GM21825 (cell line): ENCODE results near the gene FGGY.
"Not testable (repeated sequence)": the region's sequence is repeated elsewhere in the genome, so short reads cannot be mapped to it uniquely, and the experiment has no call there.

Experiments used
- ATAC-seq: cut with Tn5 transposase; IDR thresholded peaks from one replicate; pipeline ENCODE4 v1.9.1; 2021; ENCODE audit warnings: mild to moderate bottlenecking, moderate library complexity; ENCODE audit not compliant: unreplicated experiment

Gene FGGY

DNA sequence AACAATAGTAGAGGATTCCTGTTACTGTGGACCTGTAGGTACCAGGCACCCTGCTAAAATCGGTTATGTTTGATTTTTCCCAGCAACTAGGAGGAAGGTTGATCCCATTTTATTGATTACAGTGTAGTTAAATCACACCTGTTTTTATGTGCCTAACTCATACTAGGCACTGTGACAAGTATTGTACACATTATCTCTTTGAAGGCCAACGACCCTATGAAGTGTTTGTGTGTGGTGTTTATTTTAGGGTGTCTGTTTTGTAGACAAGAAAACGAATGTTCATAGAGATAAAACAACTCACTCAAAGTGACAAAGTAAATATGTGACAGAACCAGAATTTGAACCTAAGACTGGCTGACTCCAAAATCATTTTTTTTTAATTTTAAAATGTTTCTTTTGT, 49.5 kb downstream of the FGGY start:
- ATAC-seq: no peak

GRCh38 chr1:59349101-59349500, 52.2 kb downstream of the FGGY start:
- ATAC-seq: no peak

DNA sequence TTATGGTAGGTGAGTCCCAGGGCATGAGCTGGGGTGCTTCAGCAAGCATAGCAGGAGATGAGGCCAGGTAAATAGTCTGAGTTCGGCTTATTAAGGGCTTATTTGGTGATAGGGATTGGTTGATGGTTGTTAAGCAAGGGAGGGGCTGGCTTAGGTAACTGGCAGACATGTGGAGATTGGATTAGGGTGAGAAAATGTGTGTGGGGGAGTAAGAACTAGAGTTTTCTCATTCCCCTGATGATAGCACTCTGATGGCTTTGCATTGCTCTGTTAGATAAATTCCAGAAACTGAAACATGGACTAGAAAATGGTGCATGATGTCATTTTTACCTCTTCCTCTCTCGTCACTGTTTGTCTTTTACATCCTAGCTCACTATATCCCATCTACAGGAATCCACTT, 53.6 kb downstream of the FGGY start:
- no peak for ATAC-seq

- no peak for ATAC-seq
Observed at GRCh38 chr1:59352065-59352464, 55.2 kb downstream of the FGGY start.

DNA sequence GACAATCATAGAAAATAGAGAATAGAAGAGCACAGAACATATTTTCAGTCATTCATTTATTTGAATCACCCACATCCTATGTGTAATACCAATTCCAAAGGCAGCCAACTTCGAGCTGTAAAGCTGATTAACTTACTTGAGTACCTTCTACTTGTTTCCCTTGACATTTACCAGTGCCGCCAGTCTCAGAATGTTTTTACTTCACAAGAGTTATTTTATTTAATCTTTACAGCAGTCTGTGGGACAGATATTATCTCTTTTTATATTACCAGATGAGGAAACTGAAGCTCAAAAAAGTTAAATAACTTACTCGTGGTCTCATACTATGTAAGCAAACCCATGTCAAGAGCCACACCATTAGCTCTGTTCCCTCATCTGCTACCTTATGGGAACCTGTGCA, 56.6 kb downstream of the FGGY start:
- ATAC-seq: no peak

DNA sequence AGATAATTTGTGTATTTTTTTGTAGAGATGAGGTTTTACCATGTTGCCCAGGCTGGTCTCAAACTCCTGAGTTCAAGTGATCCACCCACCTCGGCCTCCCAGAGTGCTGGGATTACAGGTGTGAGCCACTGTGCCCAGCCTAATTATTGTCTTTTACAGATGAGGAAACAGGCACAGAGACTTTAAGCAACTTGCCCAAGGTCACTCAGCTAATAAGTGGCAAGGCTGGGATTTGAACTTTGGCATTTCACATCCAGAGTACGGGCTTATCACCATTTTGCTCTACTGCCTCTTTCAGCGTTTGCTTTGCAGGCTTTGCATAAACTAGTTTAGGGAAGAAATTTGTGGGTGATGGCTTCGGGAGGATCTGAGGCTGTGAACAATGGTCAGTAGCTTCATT, 57.3 kb downstream of the FGGY start:
- not testable (repeated sequence) for ATAC-seq

GRCh38 chr1:59354709-59355337, 57.9 kb downstream of the FGGY start:
- ATAC-seq: peak; percentile 61

DNA sequence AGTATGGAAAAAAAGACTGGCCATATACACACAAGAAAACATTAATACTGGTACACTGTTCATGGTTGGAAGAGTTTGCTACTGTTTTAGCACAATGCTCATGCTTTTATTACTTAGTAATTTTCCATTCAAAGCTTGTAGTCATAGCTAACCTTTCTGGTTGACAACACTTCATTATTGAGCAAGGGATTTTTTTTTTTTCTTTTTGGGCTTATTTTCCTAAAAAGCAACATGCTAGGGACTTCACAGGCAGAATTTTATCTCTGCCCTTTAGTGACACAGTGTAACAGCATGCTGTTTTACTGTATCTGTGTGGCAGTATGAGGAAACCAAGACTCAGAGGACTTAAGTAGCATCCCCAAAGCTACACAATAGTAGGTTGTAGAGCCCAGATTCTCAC, 58.5 kb downstream of the FGGY start:
- ATAC-seq: peak; percentile 56

- no peak for ATAC-seq
Observed at GRCh38 chr1:59356627-59357026, 59.7 kb downstream of the FGGY start.

DNA sequence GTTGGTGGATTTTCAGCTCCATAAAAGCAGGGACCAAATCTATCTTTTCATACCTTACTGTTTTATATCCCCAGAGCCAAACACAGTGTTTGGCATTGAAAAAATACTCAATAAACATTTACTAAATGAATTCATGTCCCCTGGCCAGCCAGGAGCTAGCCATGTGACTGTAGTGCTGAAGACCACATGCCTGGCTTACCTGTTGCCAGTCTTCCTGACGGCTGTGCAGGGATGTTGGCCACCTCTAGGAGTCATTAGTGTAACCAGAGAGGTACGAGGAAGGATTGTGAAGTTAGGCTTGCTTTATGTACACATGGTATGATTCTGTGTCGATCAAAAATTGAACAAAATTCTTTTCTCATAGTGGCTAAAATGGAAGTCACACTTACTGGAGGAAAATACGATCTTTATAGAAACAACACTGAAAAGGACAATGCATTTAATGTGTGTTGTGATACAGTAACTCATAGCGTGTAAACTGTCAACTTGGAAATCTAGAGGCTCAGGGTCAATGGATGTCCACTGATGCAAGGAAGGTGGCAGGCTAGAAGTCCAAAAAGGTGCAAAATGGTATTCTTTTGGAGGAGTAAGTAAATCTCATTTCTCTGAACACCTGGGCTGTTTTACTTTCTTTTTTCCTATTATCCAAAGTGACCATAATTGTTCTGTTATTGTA, 60.9 kb downstream of the FGGY start:
- ATAC-seq: no peak

DNA sequence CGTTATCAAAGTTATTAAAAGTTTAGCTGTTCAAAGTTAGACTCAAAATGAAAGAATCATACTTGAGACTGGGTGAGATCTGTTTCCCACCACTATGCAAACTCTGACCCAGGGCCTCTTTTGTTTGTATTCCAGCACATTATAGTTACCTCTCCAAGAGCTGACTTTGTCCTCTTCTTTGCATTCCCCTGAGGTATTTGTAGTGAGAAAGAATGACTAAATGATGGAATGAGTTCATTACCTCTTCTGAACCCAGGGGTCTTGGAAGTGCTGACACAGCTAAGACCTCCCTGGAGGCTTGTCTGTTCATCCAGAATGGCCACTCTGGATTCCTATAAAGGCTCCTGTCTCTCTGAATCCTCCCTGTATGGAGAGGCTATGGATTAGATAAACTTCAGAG, 62.4 kb downstream of the FGGY start:
- ATAC-seq: no peak

DNA sequence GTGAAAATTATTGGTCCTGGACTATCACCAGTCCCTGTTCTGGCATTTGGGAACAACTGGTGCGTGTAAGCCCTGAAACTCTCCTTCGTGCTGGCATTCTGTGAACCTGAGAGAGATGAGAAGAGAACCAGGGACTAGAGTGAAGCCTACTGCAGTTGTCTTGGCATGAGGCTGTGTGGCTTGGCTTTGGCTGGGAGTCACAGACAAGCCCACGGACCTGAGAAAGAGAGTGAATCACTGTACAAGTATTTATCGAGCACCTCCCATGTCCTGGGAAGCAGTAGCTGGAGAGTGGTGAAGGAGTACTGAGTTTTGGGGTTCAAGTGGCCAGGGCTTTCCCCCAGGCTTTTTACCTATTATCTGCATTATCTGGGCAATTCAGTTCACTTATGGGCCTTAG, 63.3 kb downstream of the FGGY start:
- no peak for ATAC-seq

DNA sequence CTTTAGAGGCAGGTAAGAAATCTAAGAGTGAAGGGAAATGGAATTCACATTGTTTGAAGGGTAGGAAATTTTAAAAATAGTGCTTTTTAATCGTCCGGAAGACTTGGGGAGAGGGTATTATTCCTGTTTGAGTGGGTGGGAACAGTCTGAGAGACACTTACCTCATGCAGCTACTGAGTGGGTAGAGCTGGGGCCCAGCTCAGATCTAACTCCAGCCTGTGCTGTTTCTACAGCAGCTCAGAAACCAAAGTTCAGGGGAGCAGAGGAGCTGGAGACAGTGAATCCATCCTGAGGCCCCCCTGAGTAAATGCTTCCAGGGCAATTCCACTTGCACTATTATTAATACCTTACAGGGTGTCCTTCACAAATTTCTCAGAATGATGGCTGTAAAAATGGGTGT, 63.8 kb downstream of the FGGY start:
- no peak for ATAC-seq

- ATAC-seq: no peak
Observed at GRCh38 chr1:59361766-59362165, 64.9 kb downstream of the FGGY start.

DNA sequence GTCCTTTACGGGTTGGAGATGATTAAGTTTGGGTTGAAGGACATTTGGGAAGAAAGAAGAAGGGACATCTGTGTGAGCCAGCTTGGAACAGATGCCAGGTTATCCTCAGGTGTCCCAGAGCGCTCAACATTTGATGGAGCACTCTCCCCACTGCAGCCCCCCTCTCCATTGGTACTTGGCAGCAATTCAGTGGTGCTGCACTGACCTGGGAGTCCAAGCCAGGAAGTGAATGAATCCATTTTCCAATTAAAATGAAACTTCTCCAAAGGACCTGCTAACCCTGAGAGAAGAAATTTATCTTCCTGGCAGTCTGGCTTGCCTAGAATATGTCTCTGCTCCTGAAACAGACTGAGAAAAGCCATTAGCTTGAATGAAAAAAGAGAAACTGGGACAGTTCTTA, 67.1 kb downstream of the FGGY start:
- ATAC-seq: no peak

DNA sequence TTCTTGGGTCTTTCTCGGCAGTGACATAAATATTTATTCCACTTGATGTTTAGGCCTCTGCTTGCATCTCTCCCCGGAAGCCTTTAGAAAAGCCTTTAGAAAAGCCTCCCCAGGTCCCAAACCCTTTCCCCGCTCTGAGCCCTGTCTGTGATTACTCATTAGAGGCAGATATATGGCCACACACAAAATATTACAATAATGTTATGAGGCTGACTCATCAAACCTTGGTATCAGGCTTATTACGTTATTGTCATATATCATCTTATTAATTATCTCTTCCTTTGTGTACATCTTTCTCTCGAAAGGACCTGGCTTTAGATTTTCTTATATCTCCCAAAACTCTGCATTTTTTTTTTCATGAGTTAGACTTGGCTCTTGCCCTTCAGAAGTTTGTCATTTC, 69.5 kb downstream of the FGGY start:
- no peak for ATAC-seq

- ATAC-seq: no peak
Observed at GRCh38 chr1:59367301-59368007, 70.6 kb downstream of the FGGY start.

- no peak for ATAC-seq
Observed at GRCh38 chr1:59368008-59368670, 71.2 kb downstream of the FGGY start.

DNA sequence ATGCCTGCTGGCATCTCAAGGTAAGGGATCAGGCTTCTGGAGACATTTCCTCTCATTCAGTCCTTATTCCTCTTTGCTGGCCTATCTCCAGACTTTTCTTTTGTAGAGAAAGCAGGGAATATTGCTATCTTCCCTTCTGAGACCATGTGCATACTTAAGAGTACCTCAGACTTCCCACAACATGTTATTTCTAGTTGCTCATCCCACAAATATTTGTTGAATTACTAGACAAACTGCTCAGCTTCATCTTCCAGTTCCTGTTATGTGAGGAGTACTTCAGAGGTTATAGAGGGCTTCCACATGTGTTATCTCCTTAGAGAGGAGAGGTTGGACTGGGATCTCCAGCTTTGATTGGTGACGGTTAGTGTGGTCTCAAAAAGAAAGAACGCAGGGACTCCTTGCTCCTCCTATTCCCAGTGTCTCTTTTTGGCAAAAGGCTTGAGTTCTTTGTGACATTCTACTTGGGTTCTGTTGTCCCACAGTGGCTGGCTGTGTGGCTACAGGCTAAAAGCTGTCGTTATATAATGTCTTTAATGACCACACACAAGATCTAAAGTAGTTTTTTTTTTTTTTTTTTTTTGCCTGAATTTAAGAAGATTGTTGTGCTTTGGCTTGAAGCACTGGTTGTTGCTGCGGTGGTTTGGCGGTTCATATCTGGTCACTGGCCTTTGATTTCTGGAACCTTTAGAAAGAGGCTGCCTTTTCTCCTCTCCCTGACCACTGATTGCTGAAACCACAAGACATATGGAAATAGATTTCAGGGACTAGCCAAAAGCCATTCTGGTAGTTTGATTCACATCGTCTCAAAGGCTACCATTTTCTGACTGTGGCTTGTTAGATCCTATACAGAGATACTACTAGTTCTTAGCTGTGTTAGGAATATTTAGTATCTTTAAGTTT, 78.7 kb downstream of the FGGY start:
- ATAC-seq: no peak

- no peak for ATAC-seq
Observed at GRCh38 chr1:59377350-59377904, 80.5 kb downstream of the FGGY start.
